Measurements from ENCODE around the gene ARHGEF26.

ARHGEF26 gene

DNA sequence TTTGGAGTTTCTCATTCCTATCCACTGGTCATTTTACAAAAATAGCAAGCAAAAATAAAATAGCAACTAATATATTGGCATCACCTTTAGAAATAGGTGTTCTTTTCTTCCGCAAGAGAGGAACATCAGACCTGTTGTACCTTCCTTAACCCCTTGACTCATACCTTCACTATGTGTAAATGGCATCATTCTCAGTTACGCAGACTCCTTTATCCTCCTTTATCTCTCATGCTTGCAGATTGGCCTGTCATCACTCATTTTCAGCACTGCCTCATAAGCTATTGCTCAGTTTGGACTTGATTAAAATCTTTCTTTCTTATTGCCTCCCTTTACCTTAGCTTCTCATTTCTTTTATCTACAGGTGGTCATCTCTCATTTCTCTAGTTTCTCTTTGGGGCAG lies 21.4 kb downstream of the ARHGEF26 start:
- TF ChIP-seq, protein P1, sequence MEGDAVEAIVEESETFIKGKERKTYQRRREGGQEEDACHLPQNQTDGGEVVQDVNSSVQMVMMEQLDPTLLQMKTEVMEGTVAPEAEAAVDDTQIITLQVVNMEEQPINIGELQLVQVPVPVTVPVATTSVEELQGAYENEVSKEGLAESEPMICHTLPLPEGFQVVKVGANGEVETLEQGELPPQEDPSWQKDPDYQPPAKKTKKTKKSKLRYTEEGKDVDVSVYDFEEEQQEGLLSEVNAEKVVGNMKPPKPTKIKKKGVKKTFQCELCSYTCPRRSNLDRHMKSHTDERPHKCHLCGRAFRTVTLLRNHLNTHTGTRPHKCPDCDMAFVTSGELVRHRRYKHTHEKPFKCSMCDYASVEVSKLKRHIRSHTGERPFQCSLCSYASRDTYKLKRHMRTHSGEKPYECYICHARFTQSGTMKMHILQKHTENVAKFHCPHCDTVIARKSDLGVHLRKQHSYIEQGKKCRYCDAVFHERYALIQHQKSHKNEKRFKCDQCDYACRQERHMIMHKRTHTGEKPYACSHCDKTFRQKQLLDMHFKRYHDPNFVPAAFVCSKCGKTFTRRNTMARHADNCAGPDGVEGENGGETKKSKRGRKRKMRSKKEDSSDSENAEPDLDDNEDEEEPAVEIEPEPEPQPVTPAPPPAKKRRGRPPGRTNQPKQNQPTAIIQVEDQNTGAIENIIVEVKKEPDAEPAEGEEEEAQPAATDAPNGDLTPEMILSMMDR (conservative IDR thresholded peaks at IDR 0.05) = no peak
- H3K27ac ChIP-seq = no peak overlapping the region

DNA sequence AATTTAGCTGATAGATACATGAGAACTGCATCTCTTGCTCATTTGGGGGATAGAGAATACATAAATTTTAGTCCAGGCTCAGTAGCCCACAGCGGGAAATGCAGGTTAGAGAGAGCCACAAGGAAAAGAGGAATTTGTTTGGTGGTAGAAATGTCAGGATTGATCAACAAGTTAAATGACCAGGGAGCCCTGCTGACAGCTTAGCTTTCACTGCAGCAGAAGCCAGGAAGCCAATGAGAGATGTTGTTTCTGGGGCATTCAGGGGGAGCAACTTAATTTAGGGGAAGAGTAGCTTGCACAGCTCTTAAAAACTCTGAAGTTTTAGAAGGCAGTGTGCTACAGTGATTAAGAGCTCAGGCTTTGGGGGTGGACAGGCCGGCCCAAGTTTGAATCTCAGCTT lies 22.7 kb downstream of the ARHGEF26 start:
- TF ChIP-seq, protein P1 (conservative IDR thresholded peaks at IDR 0.05) = no peak
- H3K27ac ChIP-seq = no peak overlapping the region

DNA sequence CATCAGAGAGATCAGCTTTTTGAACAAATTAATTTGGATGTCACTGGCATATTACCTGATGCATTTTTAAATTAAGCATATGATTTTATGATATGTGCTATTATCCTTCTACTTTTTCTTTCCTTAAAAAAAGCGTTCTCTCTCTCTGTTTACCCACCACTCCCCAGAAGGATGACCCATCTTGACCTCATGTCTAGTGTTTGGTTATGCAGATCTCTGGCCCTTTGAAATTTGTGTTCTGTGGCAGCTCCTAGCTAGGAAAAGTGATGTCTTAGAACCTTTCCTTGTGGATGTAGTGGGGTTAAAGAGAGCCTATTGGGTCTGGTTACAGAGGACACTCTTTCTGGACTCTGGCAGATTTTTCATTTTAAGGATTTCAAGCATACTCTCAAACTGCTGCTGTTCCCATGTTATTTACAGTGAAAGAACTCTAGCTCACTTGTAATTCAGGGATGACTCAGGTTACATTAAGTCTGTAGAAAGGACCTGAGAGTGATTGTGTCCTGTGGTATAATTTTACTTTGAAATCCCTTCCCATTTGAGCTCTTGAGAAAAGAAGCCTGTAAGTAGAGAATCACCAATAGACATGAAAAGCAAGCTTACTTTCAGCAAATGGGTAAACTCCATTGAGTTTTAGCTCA lies 23.8 kb downstream of the ARHGEF26 start:
- no peak overlapping the region for H3K27ac ChIP-seq
- TF ChIP-seq, protein P1 (conservative IDR thresholded peaks at IDR 0.05) = no peak

DNA sequence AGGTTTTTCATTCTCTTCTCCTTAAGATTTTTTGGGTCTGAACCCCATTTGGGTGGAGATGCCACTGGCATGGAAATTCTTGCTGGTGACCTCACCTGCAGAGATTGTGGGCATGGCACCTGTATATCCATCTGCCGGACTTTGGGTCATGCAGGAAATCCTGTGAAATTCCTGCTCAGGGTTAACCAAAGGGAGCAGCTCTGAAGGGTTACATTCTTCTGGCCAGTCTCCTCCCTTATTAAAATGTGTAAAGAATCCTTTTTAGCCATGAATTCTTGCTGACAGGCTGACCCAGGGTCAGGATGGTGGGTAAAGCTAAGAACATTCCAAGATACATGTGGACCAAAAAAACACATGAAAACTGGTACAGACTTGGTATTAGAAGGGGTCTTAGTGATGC lies 27.4 kb downstream of the ARHGEF26 start:
- H3K27ac ChIP-seq = no peak overlapping the region
- TF ChIP-seq, protein P1 (conservative IDR thresholded peaks at IDR 0.05) = no peak

DNA sequence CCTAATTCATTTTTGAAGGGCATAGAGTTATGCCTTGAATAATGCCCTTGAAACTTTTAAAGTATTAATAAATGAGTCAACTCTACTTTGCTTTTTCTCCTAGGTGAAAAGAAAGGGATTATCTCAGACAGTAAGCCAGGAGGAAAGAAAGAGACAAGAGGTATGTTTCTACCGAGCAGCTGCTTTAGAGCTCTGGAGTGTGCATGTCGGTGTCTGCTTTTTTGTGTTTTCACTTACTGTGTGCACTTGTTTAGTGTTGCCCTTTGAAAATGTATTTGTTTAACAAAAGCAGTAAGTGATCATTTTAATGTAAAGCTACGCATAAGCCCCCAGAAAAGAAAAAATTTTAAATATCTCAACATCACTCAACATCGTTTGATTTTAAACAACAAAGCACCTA lies 28.1 kb downstream of the ARHGEF26 start:
- TF ChIP-seq, protein P1 (conservative IDR thresholded peaks at IDR 0.05) = no peak
- no peak overlapping the region for H3K27ac ChIP-seq

DNA sequence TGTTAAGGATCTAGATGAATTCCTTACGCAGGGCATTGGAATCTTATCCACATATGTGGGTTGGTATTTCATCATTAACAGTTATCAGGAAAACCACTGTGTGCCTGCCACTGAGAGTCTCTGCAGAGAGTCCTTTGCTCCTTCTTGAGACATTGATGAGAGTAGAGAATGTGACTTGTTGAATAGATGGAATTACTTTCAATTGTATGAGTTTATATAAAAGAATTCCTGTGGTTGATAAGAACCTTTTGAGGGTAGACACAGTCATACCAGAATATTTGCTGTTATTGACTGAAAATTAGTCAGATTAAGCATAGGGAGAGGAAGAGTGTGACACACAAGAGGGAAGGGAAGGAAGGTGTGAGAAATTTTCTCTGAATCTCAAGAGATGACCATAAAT lies 30.8 kb downstream of the ARHGEF26 start:
- no peak overlapping the region for H3K27ac ChIP-seq

DNA sequence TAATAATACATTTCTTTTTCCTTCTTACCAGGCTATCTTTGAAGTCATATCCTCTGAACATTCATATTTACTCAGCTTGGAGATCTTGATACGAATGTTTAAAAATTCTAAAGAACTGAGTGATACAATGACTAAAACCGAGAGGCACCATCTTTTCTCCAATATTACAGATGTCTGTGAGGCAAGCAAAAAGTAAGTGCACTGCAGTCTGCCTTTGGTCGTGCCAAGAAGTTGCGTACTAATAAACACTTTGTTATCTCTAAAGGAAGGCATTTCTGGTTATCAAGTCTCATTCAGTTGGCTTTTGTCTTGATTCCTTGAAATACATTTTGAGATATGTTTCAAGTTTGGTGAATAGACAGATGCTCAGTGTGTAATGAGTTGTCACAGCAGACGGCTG lies 31.6 kb downstream of the ARHGEF26 start:
- TF ChIP-seq, protein P1 (conservative IDR thresholded peaks at IDR 0.05) = no peak
- no peak overlapping the region for H3K27ac ChIP-seq

More for the DNA sequence above, 30.8 kb downstream of the ARHGEF26 start:
- TF ChIP-seq, protein P1 (conservative IDR thresholded peaks at IDR 0.05) = no peak

Data from VCaP (cell line).